SKM-1 treated with dmso at 0.1 percent for 144 hours (cell line): ENCODE results near the gene PHGDH.
A peak's percentile ranks its signal among the peaks of the same experiment; 100 is the strongest.

Experiments used
- DNase-seq: peaks from one replicate; lab custom pipeline; 2025; ENCODE audit not compliant: unreplicated experiment; lab: John Stamatoyannopoulos, UW

Gene PHGDH

GRCh38 chr1:119731741-119732430, 20.2 kb downstream of the PHGDH start:
- no peak for DNase-seq

DNA sequence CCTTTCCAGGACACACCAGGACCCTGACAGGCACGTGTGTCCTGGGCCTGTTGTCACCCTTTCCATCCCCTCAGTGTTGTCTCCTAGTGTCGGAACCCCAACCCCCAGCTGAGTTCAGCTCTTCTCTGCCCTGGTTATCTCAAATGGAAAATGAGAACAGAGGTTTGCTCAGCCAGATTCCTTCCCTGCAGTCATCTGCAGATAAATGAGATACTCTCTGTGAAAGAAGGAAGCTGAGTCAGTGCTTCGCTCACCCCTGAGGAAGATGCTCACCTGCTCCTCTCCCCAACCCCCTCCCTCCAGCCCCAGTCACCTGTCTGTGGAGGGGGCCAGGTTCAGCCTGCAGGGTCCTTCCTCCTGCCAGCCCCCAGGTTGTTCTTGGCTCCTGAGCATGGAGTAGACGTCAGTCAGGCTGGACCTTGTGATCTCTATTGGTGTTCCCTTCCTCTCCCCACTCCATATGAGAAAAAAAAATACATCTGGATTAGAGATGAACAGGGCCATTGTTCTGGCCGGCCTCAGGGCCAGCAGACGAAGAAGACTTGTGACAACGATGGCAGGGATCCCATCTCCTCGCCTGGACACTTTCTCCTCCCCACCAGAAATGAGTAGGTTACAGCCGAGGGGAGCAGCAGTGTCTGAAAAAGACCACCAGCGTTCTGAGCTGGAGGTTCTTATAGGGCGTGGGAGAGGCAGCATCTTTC, 20.9 kb downstream of the PHGDH start:
- no peak for DNase-seq

DNA sequence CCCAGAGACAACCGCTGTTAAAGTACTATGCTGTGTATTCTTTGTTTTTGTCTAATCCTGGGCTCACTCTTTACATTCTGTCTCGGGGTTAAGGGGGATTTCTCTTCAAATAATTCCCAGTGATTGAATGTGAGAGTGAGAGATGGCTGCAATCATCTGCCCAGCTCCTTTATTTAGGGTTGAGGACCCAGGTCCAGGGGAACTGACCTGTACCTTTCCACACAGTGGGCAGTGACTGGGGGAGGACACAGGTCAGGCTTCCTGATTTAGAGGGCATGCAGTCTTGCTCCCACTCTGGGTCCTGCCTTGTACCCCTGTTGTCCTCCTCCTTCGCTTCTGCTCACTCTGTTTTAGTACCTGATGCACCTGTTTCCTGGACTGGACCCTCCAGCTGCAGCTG, 22.0 kb downstream of the PHGDH start:
- DNase-seq = no peak

- no peak for DNase-seq
Measured at GRCh38 chr1:119735217-119735616, 23.5 kb downstream of the PHGDH start.

DNA sequence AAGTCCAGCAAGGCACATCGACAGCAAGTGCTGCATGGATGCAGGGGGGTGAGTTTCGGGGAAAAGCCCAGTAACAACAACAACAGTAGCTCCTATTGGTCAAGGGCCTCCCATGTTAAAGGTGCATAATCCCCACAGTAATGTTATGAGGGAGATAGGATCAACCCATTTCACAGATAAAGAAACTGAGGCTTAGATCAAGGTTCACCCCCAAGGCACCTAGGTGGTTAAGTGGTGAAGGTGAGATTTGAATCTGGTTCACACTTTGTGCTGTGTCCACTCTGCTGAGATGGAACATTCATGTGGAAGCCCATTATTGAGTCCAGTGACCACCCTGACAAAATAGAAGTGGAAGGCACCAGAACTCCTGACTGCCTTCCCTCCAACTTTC, 24.9 kb downstream of the PHGDH start:
- no peak for DNase-seq

- DNase-seq = no peak
Measured at GRCh38 chr1:119737040-119737682, 25.4 kb downstream of the PHGDH start.

DNA sequence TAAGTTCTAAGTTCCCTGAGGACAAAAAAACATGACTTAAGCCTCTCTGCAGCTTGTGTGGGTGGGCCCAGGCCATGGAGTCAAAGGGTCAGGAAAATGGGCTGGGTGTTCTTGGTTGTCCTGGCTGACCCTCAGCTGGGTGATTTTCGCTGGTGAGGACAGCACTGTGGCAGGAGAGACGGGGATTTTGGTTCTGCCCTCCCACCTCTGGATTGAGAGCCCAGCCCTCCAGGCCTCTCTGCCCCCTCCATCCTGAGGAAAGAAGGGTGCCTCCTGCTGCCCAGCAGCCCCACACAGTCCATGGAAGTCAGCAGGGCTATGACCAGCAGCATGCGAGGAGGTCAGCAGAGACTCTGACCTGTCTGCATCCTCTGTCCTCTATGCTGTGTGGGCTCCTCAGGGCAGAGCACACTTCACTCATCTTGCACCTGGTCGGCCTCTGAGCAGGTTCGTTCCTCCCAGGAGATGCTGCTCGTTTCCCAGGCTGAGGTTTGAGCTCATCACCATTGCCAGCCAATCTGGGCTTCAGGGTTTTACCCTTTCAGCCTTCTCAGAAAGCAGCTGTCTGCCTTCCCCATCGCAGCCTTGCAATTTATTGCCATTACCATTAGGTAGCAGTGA, 26.5 kb downstream of the PHGDH start:
- no peak for DNase-seq

DNA sequence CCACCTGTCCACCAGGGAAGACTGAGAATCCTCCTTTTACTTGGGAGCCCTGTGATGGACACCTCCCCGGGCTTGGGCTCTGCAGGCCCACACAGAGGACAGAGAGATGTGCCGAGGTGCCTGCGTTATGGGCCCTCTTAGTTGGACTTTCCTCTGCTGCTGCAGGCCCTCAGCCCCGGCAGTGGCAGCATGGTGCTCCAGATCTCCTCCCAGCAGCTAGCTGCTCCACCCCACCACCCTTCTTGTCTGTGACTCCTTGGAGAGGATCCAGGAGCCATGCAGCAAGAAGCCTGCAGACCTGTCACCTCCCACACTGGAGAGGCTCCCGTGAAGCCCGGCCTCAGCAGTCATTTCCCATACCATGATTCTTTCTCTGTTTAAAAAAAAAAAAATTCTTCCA, 27.4 kb downstream of the PHGDH start:
- no peak for DNase-seq

DNA sequence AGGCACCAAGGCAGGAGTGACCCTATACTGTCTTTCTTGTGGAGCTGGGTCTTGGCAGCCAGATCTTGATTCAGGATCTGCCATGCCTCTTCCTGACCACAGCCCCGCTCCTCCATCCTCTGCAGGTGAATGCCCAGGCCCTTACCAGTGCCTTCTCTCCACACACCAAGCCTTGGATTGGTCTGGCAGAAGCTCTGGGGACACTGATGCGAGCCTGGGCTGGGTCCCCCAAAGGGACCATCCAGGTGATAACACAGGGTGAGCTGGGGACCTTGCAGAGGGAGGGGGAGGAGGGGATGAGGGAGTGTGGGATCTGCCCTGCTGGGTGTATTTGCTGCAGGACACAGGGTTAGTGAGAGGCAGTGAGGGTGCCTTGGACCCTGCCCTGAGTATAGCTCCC, 28.5 kb downstream of the PHGDH start:
- no peak for DNase-seq

GRCh38 chr1:119740896-119741780, 29.4 kb downstream of the PHGDH start:
- no peak for DNase-seq

- DNase-seq = no peak
Measured at GRCh38 chr1:119742202-119742601, 30.5 kb downstream of the PHGDH start.

DNA sequence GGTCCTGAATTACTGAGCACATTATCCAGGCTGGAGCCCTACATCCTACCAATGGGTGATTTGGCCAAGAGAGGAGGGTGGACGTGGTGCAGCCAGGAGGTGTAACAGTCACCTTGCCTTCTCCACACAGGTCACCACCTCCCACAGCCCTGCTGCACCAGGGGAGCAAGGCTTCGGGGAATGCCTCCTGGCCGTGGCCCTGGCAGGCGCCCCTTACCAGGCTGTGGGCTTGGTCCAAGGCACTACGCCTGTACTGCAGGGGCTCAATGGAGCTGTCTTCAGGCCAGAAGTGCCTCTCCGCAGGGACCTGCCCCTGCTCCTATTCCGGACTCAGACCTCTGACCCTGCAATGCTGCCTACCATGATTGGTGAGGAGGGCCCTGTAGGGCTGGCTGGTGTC, 30.9 kb downstream of the PHGDH start:
- no peak for DNase-seq

DNA sequence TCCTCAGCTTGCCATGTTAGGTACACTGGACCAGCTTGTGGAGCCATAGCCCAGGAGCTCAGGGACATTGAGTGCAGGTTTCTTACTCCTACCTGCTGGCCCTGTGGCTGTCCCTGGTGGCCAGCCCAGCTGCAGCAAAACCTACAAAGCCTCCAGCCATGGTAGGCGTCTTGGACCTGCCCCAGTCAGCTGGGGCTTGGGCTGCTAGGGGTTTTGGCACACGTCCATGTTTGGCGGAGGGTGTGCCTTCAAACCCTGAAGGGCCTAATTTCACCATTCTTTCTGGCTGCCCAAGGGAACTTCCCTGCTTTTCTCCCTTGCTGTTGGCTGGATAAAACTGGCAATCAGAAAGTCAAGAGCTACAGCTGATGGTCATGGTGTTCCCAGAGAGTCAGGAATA, 31.6 kb downstream of the PHGDH start:
- no peak for DNase-seq

DNA sequence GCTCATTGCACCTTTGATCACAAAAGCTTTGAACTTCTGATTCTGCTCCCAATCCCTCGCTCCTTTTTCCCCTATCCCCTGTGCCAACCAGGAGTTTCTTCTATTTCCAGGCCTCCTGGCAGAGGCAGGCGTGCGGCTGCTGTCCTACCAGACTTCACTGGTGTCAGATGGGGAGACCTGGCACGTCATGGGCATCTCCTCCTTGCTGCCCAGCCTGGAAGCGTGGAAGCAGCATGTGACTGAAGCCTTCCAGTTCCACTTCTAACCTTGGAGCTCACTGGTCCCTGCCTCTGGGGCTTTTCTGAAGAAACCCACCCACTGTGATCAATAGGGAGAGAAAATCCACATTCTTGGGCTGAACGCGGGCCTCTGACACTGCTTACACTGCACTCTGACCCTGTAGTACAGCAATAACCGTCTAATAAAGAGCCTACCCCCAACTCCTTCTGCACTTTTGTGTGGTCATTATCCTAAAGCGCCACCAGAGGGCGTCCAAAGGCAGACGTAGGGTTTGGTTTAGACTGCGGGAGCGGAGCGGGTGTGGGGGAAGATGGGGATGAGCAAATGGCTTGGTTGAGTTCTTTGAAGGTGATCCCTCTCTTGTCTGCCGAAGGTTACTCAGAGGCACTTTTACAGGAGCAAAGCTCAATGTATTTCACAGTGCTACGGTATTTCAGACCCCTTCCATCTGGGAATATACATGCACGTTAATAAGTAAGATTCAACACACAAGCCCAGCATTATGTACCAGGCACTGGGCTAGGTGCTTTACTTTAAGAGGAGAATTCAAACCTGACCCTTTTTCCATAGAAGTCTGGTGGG, 32.3 kb downstream of the PHGDH start:
- peak; percentile 63 for DNase-seq

- DNase-seq = peak; percentile 17
Measured at GRCh38 chr1:119744598-119744942, 32.8 kb downstream of the PHGDH start.

DNA sequence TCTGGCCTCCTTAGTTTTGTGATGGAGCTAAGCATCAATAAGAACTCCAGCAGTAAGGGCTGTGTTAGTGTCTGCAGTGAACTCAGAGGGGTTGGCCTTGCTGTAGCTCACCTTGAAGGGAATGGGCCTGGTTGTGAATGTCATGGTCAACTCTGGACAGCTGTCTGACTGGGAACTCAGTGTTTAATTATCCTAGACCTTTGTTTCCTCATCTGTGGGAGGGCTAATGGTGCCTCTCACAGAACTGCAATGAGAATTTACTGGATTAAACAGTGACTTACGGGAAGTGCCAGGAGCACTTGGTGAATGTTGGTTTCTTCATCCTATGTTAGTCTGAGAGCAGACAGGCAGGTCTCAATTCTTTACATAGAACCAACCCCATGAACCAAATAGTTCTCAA, 33.3 kb downstream of the PHGDH start:
- DNase-seq = no peak

DNA sequence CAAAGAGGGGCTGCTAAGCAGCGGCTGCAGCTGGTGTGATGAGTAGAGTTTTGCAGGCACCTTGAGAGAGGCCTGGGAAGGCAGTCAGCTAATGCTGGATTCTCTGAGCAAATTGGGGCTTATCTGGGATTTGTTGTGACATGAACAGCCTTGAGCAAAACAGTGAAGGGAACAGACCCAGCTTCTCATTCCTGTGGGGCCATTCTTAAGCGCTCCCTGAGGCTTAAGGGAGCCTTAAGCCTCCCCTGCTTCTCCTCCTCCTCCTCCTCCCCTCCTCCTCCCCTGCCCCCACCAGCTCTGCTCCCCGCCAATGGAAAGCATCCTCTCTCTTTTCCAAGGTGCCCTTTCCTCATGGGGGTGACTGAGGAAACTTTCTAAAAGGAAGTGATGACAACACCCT, 35.7 kb downstream of the PHGDH start:
- DNase-seq = no peak

DNA sequence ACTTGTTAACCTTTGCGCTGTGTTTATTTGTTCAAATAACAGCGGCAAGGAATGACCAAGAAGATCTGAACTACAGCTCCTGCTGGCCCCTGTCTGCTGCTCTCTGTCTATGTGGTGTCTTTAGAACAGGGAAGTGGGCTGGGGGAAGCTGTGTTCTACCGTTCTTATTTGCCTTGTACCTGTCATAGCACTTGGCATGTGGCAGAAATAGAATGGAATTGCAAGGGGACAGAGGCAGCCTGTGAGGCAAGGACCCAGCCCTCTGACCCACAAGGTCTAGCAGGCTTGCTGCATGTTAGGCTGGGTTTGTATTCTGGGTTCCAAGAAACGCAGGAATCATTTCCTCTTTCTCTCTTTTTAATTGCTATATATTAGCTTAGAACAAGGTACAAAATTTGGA, 36.3 kb downstream of the PHGDH start:
- no peak for DNase-seq

- DNase-seq = no peak
Measured at GRCh38 chr1:119752592-119752991, 40.9 kb downstream of the PHGDH start.

DNA sequence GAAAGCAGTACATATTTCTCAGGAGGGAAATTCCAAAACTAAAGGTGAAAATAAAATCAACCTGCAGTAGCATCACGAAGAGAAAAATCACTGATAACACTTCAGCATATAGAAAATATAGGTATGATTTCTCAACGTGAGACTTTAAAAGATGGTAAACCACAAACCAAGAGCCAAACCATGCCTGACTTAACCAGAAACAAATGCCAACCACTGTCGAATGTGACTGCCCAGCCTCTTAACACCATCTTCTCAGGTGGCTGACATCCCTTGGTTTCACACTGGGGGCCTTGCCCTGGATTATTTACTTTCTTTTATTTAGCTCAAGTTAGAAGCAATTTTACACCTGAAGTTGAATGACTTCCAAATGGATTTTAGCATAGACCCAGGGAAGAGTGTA, 46.9 kb downstream of the PHGDH start:
- DNase-seq = no peak
